Activated T-helper 17 cell treated with anti-CD3 and anti-CD28 coated beads, Interleukin-2, amount 50 U/mL, for 72 hours (primary cell): ENCODE data around the gene CD302. TPM values are rescaled to one million over a fixed set of nuclear protein-coding genes. Genes with fewer than 3 reads are reported as not detected.
A peak's percentile ranks its signal among the peaks of the same experiment; 100 is the strongest.
"Not testable (repeated sequence)": the region's sequence is repeated elsewhere in the genome, so short reads cannot be mapped to it uniquely, and the experiment has no call there.

Source experiments
- ATAC-seq: fragments of 150-1000 bp; cut with Tn5 transposase; replicated peaks from 2 replicates; pipeline ENCODE4 v1.10.0; 2021; ENCODE audit warnings: mild to moderate bottlenecking, moderate library complexity
- H3K27ac Mint-ChIP-seq: one replicate; pipeline ENCODE4 v1.8.0; 2022; ENCODE audit warnings: mixed read lengths
- H3K27me3 Mint-ChIP-seq: one replicate; pipeline ENCODE4 v1.8.0; 2022; ENCODE audit warnings: mixed read lengths
- H3K36me3 Mint-ChIP-seq: one replicate; pipeline ENCODE4 v1.8.0; 2022; ENCODE audit warnings: low read depth, mild to moderate bottlenecking, mixed read lengths
- H3K4me1 Mint-ChIP-seq: one replicate; pipeline ENCODE4 v1.8.0; 2022; ENCODE audit warnings: mixed read lengths
- H3K4me3 Mint-ChIP-seq: one replicate; pipeline ENCODE4 v1.8.0; 2022; ENCODE audit warnings: mild to moderate bottlenecking, mixed read lengths
- H3K9me3 Mint-ChIP-seq: one replicate; pipeline ENCODE4 v1.8.0; 2022; ENCODE audit warnings: mixed read lengths
- total RNA-seq, 2 donors: library from RNA; stranded (reverse); gene quantifications; one replicate each; pipeline ENCODE4 v1.2.3, GENCODE V29; 2022

The CD302 gene
- total RNA-seq, 2 donors from 2014 or later = 0.29 to 0.67 TPM

DNA sequence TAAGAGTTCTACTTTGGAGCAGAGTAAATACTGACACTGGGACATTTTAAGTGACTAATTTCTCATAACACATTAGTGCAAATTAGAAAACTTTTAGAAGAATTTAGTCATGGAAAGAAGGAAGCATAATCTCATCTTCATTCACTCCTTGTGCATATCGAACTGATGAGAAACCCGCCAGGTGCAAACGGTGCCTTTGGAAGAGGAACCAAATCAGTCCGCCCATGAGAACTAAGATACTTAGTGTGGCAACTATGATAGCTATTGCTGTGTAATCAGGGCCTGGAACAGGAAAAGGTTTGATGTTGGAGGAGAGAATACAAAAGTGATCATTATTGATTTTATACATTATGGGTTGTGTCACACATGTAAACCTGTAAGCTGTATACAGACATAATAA is 6.9 kb upstream of the CD302 start:
- H3K27ac Mint-ChIP-seq = no peak overlapping the region
- ATAC-seq = no peak
- no peaks in the 10 kb centered on the region for H3K4me1 Mint-ChIP-seq
- peaks cover 3% of the 10 kb centered on the region for H3K27me3 Mint-ChIP-seq
- H3K9me3 Mint-ChIP-seq = no peaks in the 10 kb centered on the region
- peaks cover 57% of the 10 kb centered on the region for H3K36me3 Mint-ChIP-seq
- H3K4me3 Mint-ChIP-seq = no peak overlapping the region

DNA sequence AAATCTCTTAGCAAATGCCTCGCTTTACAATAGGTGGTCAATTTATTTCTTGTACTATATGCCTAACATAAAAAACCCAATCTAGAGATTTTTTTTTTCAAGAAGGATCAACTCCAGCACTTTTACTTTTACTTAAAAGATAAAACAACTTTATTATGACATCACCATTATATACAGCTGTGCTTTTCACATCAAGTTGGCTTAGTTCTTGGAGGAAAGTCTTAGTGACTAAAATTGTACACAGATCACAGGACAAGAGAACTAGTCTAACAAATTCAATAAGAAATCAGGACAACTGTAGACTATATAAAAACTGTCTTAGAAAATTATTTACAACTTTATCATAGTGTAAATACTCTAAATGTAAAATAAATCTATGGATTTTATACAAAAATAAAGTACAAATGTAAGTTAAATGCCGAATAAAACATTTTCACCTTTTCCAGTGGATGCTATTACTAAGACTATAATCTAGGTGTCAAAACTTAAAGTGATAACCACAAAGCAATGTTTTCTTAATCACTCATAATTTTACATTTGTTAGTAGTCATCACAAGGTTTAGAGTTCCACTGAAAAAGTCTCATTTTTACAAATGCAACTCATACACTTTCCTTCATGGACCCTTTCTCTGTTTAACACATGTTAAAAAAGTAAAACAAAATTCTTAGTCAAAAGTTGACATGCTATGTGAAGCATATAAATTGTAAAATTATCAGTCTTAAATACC is 5.4 kb upstream of the CD302 start:
- Mint-ChIP-seq H3K9me3 (no peaks in the 10 kb centered on the region), H3K36me3 (peaks cover 43% of the 10 kb centered on the region), H3K27ac (no peak overlapping the region), H3K4me1 (peaks cover 3% of the 10 kb centered on the region), H3K27me3 (peaks cover 16% of the 10 kb centered on the region), H3K4me3 (no peak overlapping the region)
- peak; percentile 63 for ATAC-seq

DNA sequence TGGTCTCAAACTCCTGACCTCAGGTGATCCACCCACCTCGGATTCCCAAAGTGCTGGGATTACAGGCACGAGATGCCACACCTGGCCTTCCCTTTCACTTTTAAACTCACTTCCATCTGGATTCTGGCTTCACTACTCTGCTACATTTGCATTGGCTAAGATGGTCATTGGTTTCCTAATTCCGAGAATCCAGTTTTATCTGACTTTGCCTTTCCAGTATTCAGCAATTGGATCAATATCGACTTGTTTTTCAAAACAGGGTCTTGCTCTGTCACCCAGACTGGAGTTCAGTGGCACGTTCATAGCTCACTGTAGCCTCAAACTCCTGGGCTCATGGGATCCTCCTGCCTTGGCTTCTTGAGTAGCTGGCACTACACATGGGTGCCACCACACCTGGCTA is 4.7 kb upstream of the CD302 start:
- Mint-ChIP-seq H3K4me1 (peaks cover 4% of the 10 kb centered on the region), H3K9me3 (no peaks in the 10 kb centered on the region), H3K27me3 (peaks cover 17% of the 10 kb centered on the region), H3K36me3 (peaks cover 35% of the 10 kb centered on the region), H3K4me3 (no peak overlapping the region), H3K27ac (no peak overlapping the region)
- ATAC-seq = no peak

DNA sequence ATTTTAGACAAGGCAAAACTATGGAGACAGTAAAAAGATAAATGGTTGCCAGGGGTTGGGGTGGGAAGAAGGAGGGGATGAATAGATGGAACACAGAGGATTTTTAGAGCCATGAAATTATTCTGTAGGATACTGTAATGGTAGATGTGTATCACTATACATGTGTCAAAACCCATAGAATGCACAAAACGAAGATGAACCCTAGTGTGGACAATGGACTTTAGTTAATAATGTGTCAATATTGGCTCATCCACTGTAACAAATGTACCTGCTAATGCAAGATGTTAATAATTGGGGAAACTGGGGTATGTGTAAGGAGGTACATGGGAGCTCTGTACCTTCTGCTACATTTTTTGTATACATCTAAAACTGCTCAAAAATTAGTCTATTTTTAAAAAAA is 1.8 kb upstream of the CD302 start:
- no peak for ATAC-seq
- no peaks in the 10 kb centered on the region for H3K9me3 Mint-ChIP-seq

DNA sequence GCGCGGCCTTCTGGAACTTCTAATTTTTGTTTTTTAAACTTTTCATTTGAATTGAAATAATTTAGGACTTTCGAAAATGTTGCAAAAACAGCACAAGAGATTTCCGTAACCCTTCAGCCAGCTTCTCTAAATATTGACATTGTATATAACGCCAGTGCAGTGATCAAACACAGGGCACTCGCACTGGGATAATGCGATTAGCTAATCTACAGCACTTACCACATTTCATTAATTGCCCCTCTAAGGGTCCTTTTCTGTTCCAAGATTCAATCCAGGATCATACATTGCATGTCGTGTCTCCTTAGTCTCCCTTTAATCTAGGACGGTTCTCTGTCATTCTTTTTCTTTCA is 343 bp upstream of the CD302 start:
- no peaks in the 10 kb centered on the region for H3K36me3 Mint-ChIP-seq
- peak overlapping the region; percentile 66 for H3K4me3 Mint-ChIP-seq
- H3K9me3 Mint-ChIP-seq = no peaks in the 10 kb centered on the region
- peaks cover 4% of the 10 kb centered on the region for H3K4me1 Mint-ChIP-seq
- no peak for ATAC-seq
- H3K27me3 Mint-ChIP-seq = peaks cover 17% of the 10 kb centered on the region
- H3K27ac Mint-ChIP-seq = no peak overlapping the region

More for the DNA sequence above, 1.8 kb upstream of the CD302 start:
- H3K36me3 Mint-ChIP-seq = peaks cover 7% of the 10 kb centered on the region
- H3K4me3 Mint-ChIP-seq = no peak overlapping the region
- H3K4me1 Mint-ChIP-seq = peaks cover 4% of the 10 kb centered on the region
- H3K27ac Mint-ChIP-seq = no peak overlapping the region
- H3K27me3 Mint-ChIP-seq = peaks cover 17% of the 10 kb centered on the region

DNA sequence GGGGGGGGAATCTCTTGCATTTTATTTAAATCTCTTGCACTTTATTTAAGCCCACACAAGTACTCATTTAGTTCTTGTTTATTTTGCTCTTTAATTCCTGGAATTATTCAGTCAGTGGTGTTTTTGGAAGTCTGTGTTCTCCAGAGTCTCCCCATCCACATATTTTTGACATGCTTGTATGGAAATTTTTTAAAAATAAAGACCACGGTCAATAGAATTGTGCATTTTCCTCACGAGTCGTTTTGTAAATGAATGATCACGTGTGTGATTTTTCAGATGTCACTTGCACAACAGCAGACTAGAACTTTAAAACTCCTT is 824 bp downstream of the CD302 start:
- H3K4me1 Mint-ChIP-seq = peaks cover 4% of the 10 kb centered on the region
- peaks cover 17% of the 10 kb centered on the region for H3K27me3 Mint-ChIP-seq
- H3K4me3 Mint-ChIP-seq = peak overlapping the region; percentile 66
- H3K27ac Mint-ChIP-seq = no peak overlapping the region
- no peaks in the 10 kb centered on the region for H3K36me3 Mint-ChIP-seq
- no peaks in the 10 kb centered on the region for H3K9me3 Mint-ChIP-seq
- ATAC-seq = no peak

DNA sequence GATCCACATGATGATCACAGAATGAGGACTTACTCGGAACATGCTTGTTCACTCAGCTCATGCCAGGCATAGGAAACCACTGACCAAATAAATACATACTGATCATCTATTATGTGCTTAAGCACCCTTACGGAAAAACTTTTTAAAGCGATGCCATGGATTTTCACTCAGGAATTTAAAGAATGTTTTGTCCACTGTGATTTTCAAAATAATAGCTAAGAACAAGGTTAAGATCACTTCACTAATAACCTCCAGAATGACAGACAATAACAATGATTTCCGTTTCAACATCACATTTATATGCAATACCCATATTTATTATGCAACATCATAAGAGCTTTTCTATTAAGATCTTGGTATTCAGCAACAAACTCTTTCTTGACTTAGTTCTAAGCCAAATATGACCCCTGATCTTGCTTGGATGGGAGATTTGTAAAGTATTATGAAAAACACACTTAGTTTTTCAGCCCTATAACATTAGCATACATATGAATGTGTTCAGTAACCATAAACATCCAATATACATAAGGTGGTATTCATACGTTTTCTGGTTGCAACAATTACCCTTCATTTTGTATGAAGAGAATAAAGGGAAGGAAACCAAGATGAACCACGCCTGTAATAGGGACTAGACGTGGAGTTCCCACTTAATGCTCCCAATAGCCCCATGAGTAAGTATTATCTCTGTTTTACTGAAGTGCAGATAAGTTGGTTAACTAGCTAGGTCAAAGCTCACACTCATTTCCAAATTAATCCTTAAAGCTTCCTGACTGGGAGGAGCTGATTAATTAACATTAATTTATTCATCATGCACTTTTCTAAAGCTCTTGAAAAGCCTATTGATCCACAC is 1.9 kb downstream of the CD302 start:
- no peaks in the 10 kb centered on the region for H3K36me3 Mint-ChIP-seq
- no peak overlapping the region for H3K4me3 Mint-ChIP-seq
- peaks cover 17% of the 10 kb centered on the region for H3K27me3 Mint-ChIP-seq
- H3K9me3 Mint-ChIP-seq = no peaks in the 10 kb centered on the region
- peaks cover 4% of the 10 kb centered on the region for H3K4me1 Mint-ChIP-seq
- no peak overlapping the region for H3K27ac Mint-ChIP-seq
- no peak for ATAC-seq

DNA sequence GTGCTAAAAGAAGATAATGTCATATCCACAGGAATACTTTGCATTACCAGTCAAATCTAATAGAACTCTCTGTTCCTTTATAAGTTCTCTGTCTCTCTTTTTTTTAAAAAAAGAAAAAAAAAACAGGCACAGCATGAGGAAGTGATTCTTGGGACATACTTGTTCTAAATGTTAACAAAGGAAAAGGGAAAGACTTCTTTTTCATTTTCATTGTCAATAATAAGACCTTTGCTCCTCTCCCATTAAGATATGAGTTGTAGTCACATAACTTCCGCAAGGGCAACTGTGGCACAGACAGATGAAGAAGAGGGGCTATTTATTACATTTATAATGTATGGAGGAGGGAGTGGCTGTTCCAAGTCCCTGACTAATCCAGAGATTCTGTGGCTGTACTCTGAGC is 4.7 kb downstream of the CD302 start:
- Mint-ChIP-seq H3K27me3 (peaks cover under 1% of the 10 kb centered on the region), H3K4me1 (peaks cover 6% of the 10 kb centered on the region), H3K36me3 (no peaks in the 10 kb centered on the region), H3K4me3 (no peak overlapping the region), H3K27ac (no peak overlapping the region), H3K9me3 (no peaks in the 10 kb centered on the region)
- no peak for ATAC-seq

DNA sequence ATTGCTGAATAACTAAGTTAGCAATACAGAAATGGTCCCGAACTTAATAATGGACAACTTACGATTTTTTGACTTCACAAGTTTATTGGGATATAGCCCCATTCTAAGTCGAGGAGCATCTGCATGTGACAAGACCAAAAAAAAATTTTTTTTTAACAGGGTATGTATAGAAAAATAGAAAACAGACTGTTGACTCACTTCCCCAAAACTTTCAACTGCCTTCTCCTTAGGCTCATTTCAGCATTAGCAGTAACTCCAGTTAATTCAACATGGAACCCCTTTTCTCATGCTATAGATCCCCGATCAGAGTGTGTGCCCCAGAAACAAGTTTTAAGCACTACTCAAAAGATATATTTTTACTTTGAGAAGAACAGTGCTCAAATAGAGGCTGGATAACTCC is 5.4 kb downstream of the CD302 start:
- no peak for ATAC-seq
- no peaks in the 10 kb centered on the region for H3K9me3 Mint-ChIP-seq
- no peak overlapping the region for H3K27ac Mint-ChIP-seq
- no peak overlapping the region for H3K4me3 Mint-ChIP-seq
- no peaks in the 10 kb centered on the region for H3K27me3 Mint-ChIP-seq
- H3K4me1 Mint-ChIP-seq = peaks cover 6% of the 10 kb centered on the region
- no peaks in the 10 kb centered on the region for H3K36me3 Mint-ChIP-seq

DNA sequence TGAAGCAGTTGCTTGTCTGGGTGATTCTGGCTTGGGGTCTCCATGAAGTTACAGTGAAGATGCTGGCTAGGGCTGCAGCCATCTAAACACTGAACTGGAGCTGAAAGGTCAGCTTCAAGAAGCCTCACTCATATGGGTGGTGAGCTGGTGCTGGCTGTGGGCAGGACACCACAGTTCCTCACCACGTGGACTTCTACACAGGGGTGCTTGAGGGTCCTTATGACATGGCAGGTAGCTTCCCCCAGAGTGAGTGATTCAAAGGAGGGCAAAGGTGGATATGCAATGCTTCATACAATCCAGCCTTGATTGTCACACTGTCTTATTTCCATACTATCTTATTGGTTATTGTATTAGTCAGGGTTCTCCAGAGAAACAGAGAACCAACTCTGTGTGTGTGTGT is 6.0 kb downstream of the CD302 start:
- Mint-ChIP-seq H3K4me3 (no peak overlapping the region), H3K27me3 (no peaks in the 10 kb centered on the region), H3K27ac (no peak overlapping the region), H3K9me3 (no peaks in the 10 kb centered on the region), H3K4me1 (peaks cover 6% of the 10 kb centered on the region), H3K36me3 (no peaks in the 10 kb centered on the region)
- ATAC-seq = no peak

DNA sequence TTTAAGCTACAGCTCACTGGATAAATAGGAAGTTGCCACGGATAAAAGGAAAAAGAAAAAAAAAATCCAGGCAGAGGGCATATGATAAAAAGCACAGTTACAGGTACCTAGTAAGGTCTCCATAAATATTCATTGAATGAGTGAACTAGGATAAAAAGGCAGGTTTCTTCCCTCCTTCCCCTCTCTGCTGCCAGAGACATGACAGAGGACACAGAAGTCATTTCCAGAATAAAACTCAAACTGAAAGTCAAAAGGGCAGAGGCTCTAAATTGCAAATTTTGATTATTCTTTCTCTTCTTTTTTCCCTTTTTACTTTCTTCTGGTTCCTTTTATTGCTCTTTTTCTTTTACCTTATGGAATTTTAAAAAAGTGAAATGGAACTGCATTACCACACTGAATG is 7.7 kb downstream of the CD302 start:
- H3K9me3 Mint-ChIP-seq = no peaks in the 10 kb centered on the region
- no peak overlapping the region for H3K27ac Mint-ChIP-seq
- H3K36me3 Mint-ChIP-seq = no peaks in the 10 kb centered on the region
- H3K4me1 Mint-ChIP-seq = peaks cover 6% of the 10 kb centered on the region
- peak; percentile 42 for ATAC-seq
- H3K4me3 Mint-ChIP-seq = no peak overlapping the region
- H3K27me3 Mint-ChIP-seq = no peaks in the 10 kb centered on the region

DNA sequence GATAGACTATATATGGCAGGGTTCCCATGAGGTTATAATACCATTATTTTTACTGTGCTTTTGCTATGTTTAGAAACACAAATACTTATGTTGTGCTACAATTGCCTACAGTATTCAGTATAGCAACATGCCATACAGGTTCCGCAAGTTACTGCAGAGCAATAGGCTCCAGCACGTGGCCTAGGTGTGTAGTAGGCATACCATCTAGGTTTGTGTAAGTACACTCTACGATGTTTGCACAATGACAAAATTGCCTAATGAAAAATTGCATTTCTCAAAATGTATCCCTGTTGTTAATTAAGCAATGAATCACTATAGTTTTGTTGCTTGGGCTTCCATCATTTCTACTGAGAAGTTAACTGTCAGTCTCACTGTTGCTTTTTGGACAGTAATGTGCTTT is 9.8 kb downstream of the CD302 start:
- Mint-ChIP-seq H3K9me3 (no peaks in the 10 kb centered on the region), H3K27me3 (no peaks in the 10 kb centered on the region), H3K36me3 (no peaks in the 10 kb centered on the region), H3K27ac (no peak overlapping the region), H3K4me1 (peaks cover 6% of the 10 kb centered on the region), H3K4me3 (no peak overlapping the region)
- no peak for ATAC-seq

DNA sequence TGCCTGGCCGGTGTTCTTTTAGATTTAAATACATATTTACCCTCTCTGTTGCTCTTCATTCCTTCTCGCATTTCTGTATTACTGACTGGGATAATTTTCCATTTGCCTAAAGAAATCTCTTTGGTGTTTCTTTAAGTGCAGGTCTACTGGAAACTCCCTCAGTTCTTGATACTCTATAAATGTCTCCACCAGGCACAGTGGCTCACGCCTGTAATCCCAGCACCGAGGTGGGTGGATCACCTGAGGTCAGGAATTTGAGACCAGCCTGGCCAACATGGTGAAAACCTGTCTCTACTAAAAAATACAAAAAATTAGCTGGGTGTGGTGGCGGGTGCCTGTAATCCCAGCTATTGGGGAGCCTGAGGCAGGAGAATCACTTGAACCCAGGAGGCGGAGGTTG is 10.4 kb downstream of the CD302 start:
- ATAC-seq, H3K9me3 Mint-ChIP-seq, H3K27me3 Mint-ChIP-seq, H3K36me3 Mint-ChIP-seq, H3K4me1 Mint-ChIP-seq, H3K27ac Mint-ChIP-seq, H3K4me3 Mint-ChIP-seq: not testable (repeated sequence)

DNA sequence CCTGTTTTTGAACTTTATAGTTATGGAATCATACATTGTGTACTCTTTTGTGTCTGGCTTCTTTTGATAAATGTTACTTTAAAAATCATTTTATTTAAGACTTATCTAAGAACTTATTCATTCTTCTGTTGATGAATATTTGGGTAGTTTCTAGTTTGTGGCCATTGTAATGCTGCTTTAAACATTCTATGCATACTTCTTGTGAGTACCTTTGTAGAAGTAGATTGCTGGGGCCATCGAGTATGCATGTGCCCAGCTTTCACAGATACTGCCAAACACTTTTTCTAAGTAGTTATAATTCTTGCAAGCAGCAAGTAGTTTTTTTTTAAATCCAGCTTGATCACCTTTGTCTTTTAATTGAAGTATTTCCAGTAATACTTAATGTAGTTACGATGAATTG is 11.1 kb downstream of the CD302 start:
- no peaks in the 10 kb centered on the region for H3K36me3 Mint-ChIP-seq
- no peak overlapping the region for H3K4me3 Mint-ChIP-seq
- H3K9me3 Mint-ChIP-seq = no peaks in the 10 kb centered on the region
- H3K27ac Mint-ChIP-seq = no peak overlapping the region
- peaks cover 6% of the 10 kb centered on the region for H3K4me1 Mint-ChIP-seq
- no peaks in the 10 kb centered on the region for H3K27me3 Mint-ChIP-seq
- ATAC-seq = no peak

DNA sequence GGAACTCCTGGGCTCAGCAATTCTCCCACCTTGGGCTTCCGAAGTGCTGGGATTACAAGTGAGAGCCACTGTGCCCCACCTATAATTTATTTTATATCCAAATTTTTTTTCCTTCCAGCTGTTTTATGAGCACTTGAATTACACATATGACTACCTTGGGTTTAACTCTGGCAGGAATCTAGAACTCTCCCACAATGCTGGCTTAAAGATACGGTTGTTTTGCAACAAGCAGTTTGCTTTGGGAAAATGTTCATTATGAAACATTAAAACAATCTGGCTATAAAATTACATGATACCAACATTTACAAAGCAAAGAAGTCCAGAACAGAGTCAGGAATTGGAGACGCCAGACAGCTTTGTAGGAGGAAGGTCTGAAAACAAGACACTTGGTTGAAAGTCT is 12.8 kb downstream of the CD302 start:
- Mint-ChIP-seq H3K27ac (no peak overlapping the region), H3K9me3 (no peaks in the 10 kb centered on the region), H3K27me3 (no peaks in the 10 kb centered on the region), H3K36me3 (no peaks in the 10 kb centered on the region), H3K4me3 (no peak overlapping the region), H3K4me1 (peaks cover 4% of the 10 kb centered on the region)
- ATAC-seq = no peak
